ENCODE data around the gene RAD18.
A peak's percentile ranks its signal among the peaks of the same experiment; 100 is the strongest.

RAD18 gene

DNA sequence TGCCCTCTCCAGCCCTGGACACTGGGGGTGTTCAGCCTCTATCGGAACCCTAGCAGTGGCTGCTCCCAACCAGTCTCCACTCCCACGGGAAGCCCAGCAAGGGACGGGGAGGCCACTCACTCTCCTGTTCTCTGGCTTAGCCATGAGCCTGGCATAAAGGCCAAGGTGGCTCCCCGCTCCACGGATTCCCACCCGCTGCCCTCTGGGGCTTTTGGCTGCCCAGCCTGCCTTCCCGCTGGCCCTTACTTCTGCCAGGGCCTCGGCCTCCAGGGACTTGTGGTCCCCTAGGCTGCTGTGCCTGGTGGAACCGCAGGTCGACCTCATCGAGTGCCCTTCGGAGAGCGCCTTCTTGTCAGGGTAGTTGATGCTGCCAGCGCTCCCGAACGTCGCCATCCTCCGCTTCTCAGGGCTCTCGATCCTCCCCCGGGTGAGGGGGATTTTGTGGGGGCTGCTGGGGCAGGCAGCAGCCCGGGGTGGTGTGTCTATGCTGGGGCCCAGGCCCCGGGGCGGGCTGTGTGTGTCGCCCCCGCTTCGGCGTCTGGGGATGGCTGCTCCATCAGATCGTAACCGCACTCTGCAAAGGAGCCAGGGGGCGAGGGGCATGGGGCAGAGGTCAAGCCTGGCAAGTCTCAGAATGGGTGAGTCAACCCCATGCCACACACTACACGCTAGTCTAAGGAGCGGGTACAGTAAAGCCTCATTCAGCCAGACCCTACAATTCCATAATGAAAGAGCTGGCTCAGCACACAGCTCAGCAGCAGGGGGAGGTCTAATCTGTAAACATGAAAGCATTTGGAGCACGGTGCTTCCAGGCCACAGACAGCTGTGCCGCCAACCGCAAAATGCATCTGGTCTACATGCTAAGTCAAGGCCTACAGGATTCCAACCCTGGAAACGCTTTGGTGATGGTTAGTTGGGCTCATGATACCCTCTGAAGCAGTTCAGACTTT lies 27.3 kb upstream of the RAD18 start:
- H3K4me3 Mint-ChIP-seq: no peak overlapping the region

DNA sequence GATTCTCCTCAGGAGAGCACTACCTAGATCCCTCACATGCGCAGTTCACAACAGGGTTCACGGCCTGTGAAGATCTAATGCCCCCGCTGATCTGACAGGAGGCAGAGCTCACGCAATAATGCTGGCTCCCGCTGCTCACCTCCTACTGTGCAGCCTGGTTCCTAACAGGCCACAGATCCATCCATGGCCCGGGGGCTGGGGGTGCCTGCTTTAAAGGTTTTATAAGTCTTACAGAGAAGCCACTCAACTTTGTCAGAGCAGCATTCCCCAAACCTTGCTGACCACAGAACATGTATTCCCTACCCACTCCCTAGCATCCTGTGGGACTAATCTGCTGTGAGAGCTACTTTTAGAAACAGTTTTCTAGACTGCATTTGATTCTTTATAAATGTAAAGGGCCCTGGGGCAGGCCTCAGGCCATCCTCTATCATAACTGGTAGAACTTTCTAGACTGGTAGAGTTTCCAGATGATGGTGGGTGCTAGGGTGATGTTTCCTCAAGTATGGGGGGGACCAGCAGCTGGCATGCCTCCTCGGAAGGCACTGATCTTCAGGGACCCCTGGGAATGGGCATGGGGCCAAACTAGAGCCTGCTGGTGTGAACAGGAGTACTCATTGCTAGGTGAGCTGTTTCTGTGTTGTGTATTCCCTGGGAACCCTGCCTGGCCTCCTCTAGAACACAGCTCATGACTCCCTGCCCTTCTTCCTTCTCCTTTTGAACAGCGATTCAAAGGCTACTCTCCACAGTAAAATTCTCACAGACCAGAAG lies 25.7 kb upstream of the RAD18 start:
- Mint-ChIP-seq H3K27me3 (no peaks in the 10 kb centered on the region), H3K9me3 (no peaks in the 10 kb centered on the region), H3K36me3 (ENCODE audit: low read depth) (no peaks in the 10 kb centered on the region), H3K27ac (no peak overlapping the region), H3K4me1 (ENCODE audit: low read depth) (peaks cover 7% of the 10 kb centered on the region), H3K4me3 (no peak overlapping the region)
- intact Hi-C loops (cut with micrococcal nuclease): loop anchor here (1.0 kb wide), 2 partner anchors 78 to 313 kb away; no protein-coding TSS in a partner anchor

More for the DNA sequence above, 27.3 kb upstream of the RAD18 start:
- Mint-ChIP-seq H3K27me3 (no peaks in the 10 kb centered on the region), H3K27ac (no peak overlapping the region), H3K36me3 (ENCODE audit: low read depth) (no peaks in the 10 kb centered on the region), H3K4me1 (ENCODE audit: low read depth) (peaks cover 7% of the 10 kb centered on the region), H3K9me3 (no peaks in the 10 kb centered on the region)
- intact Hi-C loops (cut with micrococcal nuclease): no loop called here

DNA sequence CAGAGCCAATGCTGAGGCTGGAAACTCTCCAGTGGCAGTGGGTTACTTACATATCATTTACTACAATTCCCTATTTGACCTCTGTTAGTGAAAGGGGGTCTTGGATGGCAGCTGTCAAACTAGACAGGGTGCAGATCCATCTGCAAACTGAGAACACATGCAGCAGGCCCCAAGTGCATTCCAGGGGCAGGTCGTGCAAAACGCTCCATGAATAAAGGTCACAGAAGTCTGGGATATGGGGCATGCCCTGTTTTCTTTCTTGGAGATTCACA lies 25.0 kb upstream of the RAD18 start:
- Mint-ChIP-seq H3K36me3 (ENCODE audit: low read depth) (no peaks in the 10 kb centered on the region), H3K27ac (no peak overlapping the region), H3K4me3 (no peak overlapping the region), H3K27me3 (no peaks in the 10 kb centered on the region), H3K9me3 (no peaks in the 10 kb centered on the region), H3K4me1 (ENCODE audit: low read depth) (peaks cover 9% of the 10 kb centered on the region)
- intact Hi-C loops (cut with micrococcal nuclease): loop anchor here (1.0 kb wide), 2 partner anchors 79 to 314 kb away; no protein-coding TSS in a partner anchor

DNA sequence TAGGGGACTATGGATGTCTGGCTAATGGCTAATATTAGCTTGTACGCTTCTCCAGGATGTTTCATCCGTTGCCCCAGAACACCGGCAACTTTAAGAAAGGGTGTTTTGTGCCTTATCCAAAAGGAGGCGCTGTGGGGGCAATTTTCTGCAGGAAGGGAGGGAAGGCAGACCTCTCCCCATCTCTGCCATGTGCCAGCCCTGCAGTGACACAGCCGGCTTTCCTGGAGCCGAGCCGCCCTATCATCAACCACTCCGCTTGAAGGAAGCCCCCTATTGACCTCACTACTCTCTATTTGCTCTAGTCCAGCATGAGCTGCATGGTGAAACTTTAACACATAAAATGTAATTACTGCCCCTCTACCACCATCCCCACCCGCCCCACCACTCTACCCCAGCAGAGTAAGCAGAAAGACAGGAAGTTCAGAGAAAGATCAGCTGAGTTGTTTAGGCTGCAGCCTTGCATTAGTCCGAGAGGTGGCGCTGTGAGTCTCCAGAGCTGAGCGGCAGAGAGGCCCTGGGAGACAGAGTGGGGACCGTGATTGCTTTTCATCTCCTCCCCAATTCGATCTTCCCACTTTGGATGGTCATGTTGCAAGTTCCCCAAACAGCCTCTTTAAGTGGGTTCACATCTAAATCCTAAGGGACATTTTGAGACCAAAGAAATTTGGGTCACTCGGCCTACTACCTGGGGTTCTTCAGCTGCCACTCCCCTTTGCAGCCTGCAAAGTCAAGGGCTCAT lies 24.5 kb upstream of the RAD18 start:
- H3K27me3 Mint-ChIP-seq: no peaks in the 10 kb centered on the region
- intact Hi-C loops (cut with micrococcal nuclease): loop anchor here (1.0 kb wide), 2 partner anchors 79 to 314 kb away; no protein-coding TSS in a partner anchor
- no peak overlapping the region for H3K27ac Mint-ChIP-seq
- H3K36me3 Mint-ChIP-seq (ENCODE audit: low read depth): no peaks in the 10 kb centered on the region
- peak overlapping the region; percentile 39 for H3K4me3 Mint-ChIP-seq
- peaks cover 14% of the 10 kb centered on the region for H3K4me1 Mint-ChIP-seq (ENCODE audit: low read depth)
- no peaks in the 10 kb centered on the region for H3K9me3 Mint-ChIP-seq

DNA sequence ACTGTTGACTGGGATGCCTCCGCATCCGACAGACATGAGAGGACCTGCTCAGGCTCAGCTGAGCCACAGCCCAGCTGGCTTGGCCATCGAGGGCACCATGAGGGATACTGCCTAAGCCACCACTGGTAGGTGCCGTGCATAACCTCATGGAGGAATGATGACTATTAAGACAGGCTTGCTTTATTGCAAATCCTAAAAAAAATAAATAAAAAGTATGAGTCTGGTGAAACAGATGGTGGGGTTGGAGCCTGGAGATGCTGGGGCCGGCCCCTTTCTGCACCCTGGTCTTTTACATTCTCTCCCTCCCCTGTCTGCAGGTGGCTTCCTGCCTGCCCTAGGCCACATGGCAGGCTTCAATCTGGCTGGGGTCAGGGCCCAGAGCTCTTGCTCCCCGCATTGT lies 24.0 kb upstream of the RAD18 start:
- H3K9me3 Mint-ChIP-seq: no peaks in the 10 kb centered on the region
- H3K4me3 Mint-ChIP-seq: no peak overlapping the region
- H3K27me3 Mint-ChIP-seq: no peaks in the 10 kb centered on the region
- intact Hi-C loops (cut with micrococcal nuclease): no loop called here
- H3K4me1 Mint-ChIP-seq (ENCODE audit: low read depth): peaks cover 20% of the 10 kb centered on the region
- H3K27ac Mint-ChIP-seq: no peak overlapping the region
- H3K36me3 Mint-ChIP-seq (ENCODE audit: low read depth): no peaks in the 10 kb centered on the region

DNA sequence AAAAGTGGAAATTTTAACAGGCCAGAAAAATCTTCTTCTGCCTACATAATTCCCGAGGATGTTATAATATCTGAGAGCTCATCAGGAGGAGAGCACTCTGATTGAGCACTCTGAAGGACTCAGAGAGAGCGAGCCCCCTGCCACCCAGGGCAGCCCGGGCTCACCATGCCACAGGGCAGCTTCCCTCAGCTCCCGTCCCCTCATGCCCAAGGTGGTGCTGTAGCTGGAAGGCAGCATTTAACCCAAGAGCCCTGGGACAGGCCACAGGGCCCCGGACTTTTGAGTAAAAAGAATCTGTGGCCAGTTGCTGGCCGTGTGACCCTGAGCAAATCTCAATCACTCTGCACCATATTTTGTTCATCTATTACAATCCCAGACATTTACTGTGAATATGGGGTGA lies 23.5 kb upstream of the RAD18 start:
- Mint-ChIP-seq H3K4me3 (no peak overlapping the region), H3K36me3 (ENCODE audit: low read depth) (no peaks in the 10 kb centered on the region), H3K9me3 (no peaks in the 10 kb centered on the region), H3K27ac (no peak overlapping the region), H3K4me1 (ENCODE audit: low read depth) (peaks cover 24% of the 10 kb centered on the region), H3K27me3 (peaks cover under 1% of the 10 kb centered on the region)
- intact Hi-C loops (cut with micrococcal nuclease): no loop called here

DNA sequence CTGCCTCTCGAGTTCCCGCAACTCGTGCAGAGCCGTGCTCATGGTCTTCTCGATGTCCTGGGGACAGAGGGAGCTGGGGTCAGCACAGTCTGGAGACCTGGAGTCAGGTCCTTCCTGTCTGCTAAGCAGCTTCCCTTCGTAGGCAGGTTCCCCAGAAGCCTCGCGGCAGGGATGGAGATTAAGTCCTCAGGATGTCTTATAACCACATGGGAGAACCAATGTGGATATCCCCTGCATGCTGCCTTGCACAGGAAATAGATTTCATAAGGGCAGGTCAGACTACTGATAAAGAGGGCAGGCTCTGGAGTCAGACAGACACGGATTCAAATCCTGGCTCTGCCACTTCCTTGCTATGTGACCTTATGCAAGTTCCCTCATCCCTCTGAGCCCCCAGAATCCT lies 22.6 kb upstream of the RAD18 start:
- H3K4me3 Mint-ChIP-seq: no peak overlapping the region
- peaks cover 4% of the 10 kb centered on the region for H3K27me3 Mint-ChIP-seq
- intact Hi-C loops (cut with micrococcal nuclease): no loop called here
- no peaks in the 10 kb centered on the region for H3K36me3 Mint-ChIP-seq (ENCODE audit: low read depth)
- H3K4me1 Mint-ChIP-seq (ENCODE audit: low read depth): peaks cover 31% of the 10 kb centered on the region
- no peaks in the 10 kb centered on the region for H3K9me3 Mint-ChIP-seq
- no peak overlapping the region for H3K27ac Mint-ChIP-seq

DNA sequence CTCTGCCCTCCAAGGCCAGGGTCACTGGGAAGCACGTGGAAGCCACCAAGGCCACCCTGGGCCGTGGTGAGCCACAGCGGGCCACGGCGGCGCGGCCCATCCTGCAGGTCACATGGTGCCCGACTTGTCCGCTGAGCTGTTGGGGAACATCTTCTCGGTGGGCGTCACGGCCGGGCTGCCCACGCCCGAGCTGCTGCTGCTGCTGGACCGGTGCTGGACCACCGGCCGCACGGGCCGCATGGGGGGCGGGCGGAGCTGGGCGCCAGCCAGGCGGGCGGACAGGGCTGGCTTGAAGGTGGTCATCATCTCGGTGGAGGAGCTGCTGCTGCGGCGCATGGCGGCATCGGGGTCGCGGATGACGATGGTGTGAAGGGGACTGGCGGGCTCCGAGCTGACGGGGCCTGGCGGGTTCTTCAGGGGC lies 22.1 kb upstream of the RAD18 start:
- Mint-ChIP-seq H3K36me3 (ENCODE audit: low read depth) (no peaks in the 10 kb centered on the region), H3K27me3 (peaks cover 5% of the 10 kb centered on the region), H3K4me3 (no peak overlapping the region), H3K4me1 (ENCODE audit: low read depth) (peaks cover 35% of the 10 kb centered on the region), H3K9me3 (no peaks in the 10 kb centered on the region), H3K27ac (no peak overlapping the region)
- intact Hi-C loops (cut with micrococcal nuclease): no loop called here

DNA sequence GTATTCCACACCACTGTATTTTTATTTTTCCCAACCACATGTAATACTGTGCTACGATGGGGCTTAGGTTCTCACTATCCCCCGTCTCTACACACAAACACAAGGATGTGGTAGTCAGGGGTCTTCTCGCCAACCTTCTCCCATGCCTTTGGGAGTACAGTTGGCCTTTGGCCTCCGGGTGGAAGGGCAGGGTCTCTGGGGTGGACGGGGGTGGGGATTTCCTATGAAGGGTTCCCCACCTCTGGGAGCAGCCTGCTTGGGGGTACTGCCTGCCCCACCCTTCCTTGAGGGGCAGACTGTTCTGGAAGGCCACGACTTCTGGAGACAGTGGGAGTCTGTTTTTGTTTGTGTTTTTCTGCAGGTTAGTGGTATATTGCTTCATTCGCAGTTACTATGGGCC lies 21.3 kb upstream of the RAD18 start:
- Mint-ChIP-seq H3K4me3 (no peak overlapping the region), H3K36me3 (ENCODE audit: low read depth) (no peaks in the 10 kb centered on the region), H3K9me3 (peaks cover 2% of the 10 kb centered on the region), H3K27ac (no peak overlapping the region), H3K27me3 (peaks cover 5% of the 10 kb centered on the region), H3K4me1 (ENCODE audit: low read depth) (peaks cover 35% of the 10 kb centered on the region)
- intact Hi-C loops (cut with micrococcal nuclease): no loop called here

DNA sequence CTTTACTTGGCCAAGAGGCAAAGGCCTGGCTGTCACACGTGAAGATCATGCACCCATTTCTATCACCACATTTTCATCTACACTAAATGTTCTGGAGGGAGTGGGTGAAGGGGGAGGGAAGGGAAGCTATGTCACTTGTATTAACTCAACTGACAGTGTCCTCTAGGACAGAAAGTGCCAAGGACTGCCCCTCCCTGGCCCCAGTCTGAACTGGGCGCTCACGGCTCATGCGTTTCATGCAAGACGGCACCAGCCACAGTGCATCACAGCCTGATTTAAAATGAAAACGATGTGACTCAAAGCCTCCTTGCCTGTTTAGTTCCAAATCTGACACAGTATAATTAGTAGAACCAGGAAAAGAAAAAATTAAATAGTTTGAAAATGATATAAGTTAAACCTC lies 20.8 kb upstream of the RAD18 start:
- H3K27ac Mint-ChIP-seq: peak overlapping the region; percentile 7
- no peaks in the 10 kb centered on the region for H3K36me3 Mint-ChIP-seq (ENCODE audit: low read depth)
- peaks cover 8% of the 10 kb centered on the region for H3K27me3 Mint-ChIP-seq
- peaks cover 6% of the 10 kb centered on the region for H3K9me3 Mint-ChIP-seq
- peaks cover 35% of the 10 kb centered on the region for H3K4me1 Mint-ChIP-seq (ENCODE audit: low read depth)
- H3K4me3 Mint-ChIP-seq: no peak overlapping the region
- intact Hi-C loops (cut with micrococcal nuclease): no loop called here

DNA sequence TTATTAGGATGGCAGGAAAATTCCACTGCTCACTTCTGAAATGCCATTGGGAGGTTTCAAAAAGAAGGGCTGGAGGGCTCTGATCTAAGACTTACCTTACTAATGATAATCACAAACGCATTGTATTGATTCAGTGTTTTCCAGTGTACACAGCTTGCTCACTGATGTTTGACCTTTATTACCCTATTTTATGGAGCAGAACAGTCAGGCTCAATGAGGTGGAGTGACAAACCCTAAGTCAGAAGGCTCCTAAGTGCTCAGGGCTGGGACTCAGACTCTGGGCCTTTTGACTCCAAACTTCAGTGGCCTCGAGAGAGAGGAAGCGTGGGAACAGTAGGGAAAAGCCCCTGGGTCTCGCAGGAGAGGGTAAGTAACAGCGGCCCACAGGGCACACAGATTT lies 20.3 kb upstream of the RAD18 start:
- H3K27me3 Mint-ChIP-seq: peaks cover 8% of the 10 kb centered on the region
- H3K36me3 Mint-ChIP-seq (ENCODE audit: low read depth): no peaks in the 10 kb centered on the region
- H3K27ac Mint-ChIP-seq: peak overlapping the region; percentile 7
- H3K9me3 Mint-ChIP-seq: peaks cover 8% of the 10 kb centered on the region
- intact Hi-C loops (cut with micrococcal nuclease): no loop called here
- no peak overlapping the region for H3K4me3 Mint-ChIP-seq
- peaks cover 35% of the 10 kb centered on the region for H3K4me1 Mint-ChIP-seq (ENCODE audit: low read depth)

DNA sequence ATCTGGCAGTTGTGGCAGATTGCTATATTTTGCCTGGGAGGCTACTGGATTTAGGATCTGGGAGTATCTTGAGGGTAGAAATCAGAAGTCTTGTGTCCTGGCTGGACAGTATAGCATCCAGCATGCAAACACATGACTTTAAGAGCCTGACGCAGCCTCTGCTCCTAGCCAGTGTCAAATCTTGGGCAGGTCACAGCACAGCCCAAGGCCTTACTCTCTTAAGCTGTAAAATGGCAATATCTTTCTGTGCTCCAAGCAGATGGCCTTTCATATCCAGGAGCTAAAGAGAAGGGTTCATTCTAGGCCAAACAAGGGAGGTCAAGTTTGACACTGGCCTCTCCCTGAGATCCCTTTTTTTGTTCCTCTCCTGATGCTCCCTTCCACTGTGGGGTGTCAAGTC lies 19.8 kb upstream of the RAD18 start:
- Mint-ChIP-seq H3K9me3 (peaks cover 8% of the 10 kb centered on the region), H3K4me3 (no peak overlapping the region), H3K27me3 (peaks cover 9% of the 10 kb centered on the region), H3K27ac (no peak overlapping the region), H3K36me3 (ENCODE audit: low read depth) (no peaks in the 10 kb centered on the region), H3K4me1 (ENCODE audit: low read depth) (peaks cover 34% of the 10 kb centered on the region)
- intact Hi-C loops (cut with micrococcal nuclease): no loop called here

DNA sequence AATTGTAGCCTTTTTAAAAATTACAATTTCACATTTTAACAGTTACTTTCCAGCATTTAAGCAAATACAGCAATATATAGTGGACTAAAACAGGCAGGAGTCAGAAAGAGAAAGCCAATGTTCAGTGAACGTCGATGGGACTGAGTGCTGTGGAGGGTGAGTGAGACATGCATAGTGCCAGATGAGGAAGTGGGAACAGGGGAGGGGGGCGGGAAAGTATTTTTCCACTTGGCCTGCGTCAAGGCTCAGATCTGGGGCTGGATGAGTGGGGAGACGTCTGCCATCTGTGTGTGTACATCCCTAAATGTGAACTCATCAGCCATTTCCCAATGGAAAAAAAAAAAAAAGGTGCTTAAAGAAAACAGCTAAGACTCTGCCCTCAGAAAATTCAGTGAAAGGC lies 19.2 kb upstream of the RAD18 start:
- peaks cover 28% of the 10 kb centered on the region for H3K4me1 Mint-ChIP-seq (ENCODE audit: low read depth)
- H3K9me3 Mint-ChIP-seq: peaks cover 8% of the 10 kb centered on the region
- intact Hi-C loops (cut with micrococcal nuclease): no loop called here
- H3K27me3 Mint-ChIP-seq: peaks cover 9% of the 10 kb centered on the region
- H3K27ac Mint-ChIP-seq: no peak overlapping the region
- no peaks in the 10 kb centered on the region for H3K36me3 Mint-ChIP-seq (ENCODE audit: low read depth)
- no peak overlapping the region for H3K4me3 Mint-ChIP-seq

DNA sequence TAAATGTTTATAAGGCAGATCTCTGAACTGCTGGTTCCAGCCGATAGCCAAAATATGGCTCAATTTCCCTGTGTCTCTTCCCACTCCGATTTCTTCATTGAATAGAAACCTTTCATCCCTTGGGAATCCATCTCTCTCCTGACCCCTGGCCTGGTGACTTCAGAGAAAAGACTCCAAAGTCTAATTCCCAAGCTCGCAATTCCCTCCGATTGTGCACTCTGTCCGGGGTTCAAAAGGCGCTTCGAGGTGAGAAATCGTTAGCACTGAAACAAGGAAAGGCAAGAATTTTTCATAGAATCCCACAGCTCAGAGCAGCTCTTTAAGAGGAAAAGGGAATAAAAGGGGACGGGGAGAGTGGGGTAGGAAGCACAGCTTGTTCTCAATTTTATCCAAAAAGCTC lies 18.4 kb upstream of the RAD18 start:
- Mint-ChIP-seq H3K27ac (peak overlapping the region; percentile 11), H3K4me3 (no peak overlapping the region), H3K4me1 (ENCODE audit: low read depth) (peaks cover 28% of the 10 kb centered on the region), H3K36me3 (ENCODE audit: low read depth) (no peaks in the 10 kb centered on the region), H3K27me3 (peaks cover 9% of the 10 kb centered on the region), H3K9me3 (peaks cover 8% of the 10 kb centered on the region)
- intact Hi-C loops (cut with micrococcal nuclease): no loop called here

All from dendritic cell treated with granulocyte-macrophage colony-stimulating factor and Interleukin-4, amounts not matched to agents 40 ng/mL and 50 ng/mL, for 4 days (primary cell).